H1 (cell line): ENCODE data around the gene WDR7. TPM values are rescaled to one million over a fixed set of nuclear protein-coding genes. Genes with fewer than 3 reads are reported as not detected.

Source experiments
- CTCF ChIA-PET: fragments of 300-600 bp; sonication (Branson Sonifier 250); formaldehyde crosslinking; loops from one replicate; lab custom pipeline; 2021; ENCODE audit not compliant: partially characterized antibody; lab: Charles Lee
- POLR2A ChIA-PET: fragments of 300-600 bp; sonication (Branson Sonifier 250); formaldehyde crosslinking; loops from one replicate; lab custom pipeline; 2021; ENCODE audit warnings: inconsistent platforms; ENCODE audit not compliant: partially characterized antibody; lab: Charles Lee
- DNase-seq, 2 experiments: peaks; one replicate each; pipeline versions ENCODE4 v3.0.0 to v3.0.0-alpha.2; 2010 to 2022; ENCODE audit warnings: low spot score in 2 of 2, low read depth in 1 of 2, mixed read lengths in 1 of 2
- FAIRE-seq: peaks from 2 replicates; lab custom pipeline; 2011; peaks lifted over from hg19 to GRCh38; lab: Jason Lieb, UNC
- H2AFZ ChIP-seq: 2 replicates; pipeline ENCODE4 v1.8.1; 2012; ENCODE audit warnings: low read length, inconsistent platforms
- H2AK5ac ChIP-seq: 2 replicates; pipeline ENCODE4 v1.6.1; 2013; ENCODE audit warnings: low read depth, low read length
- H2BK120ac ChIP-seq: replicated peaks from 2 replicates; pipeline ENCODE3; 2013; ENCODE audit warnings: low read depth, low read length, inconsistent platforms
- H2BK12ac ChIP-seq: 2 replicates; pipeline ENCODE4 v1.6.1; 2013; ENCODE audit warnings: low read depth, low read length
- H2BK15ac ChIP-seq: 2 replicates; pipeline ENCODE4 v1.6.1; 2013; ENCODE audit warnings: low read length
- H2BK20ac ChIP-seq: 2 replicates; pipeline ENCODE4 v1.6.1; 2013; ENCODE audit warnings: low read length
- H2BK5ac ChIP-seq: 2 replicates; pipeline ENCODE4 v1.6.1; 2013; ENCODE audit warnings: low read depth, low read length
- H3K14ac ChIP-seq: 2 replicates; pipeline ENCODE4 v1.6.1; 2013; ENCODE audit warnings: inconsistent platforms; ENCODE audit not compliant: insufficient read length
- H3K18ac ChIP-seq: 2 replicates; pipeline ENCODE4 v1.6.1; 2013; ENCODE audit warnings: low read length; ENCODE audit errors: extremely low read depth
- H3K23ac ChIP-seq: 2 replicates; pipeline ENCODE4 v1.6.1; 2013; ENCODE audit warnings: inconsistent platforms; ENCODE audit not compliant: insufficient read length
- H3K23me2 ChIP-seq: 2 replicates; pipeline ENCODE4 v1.6.1; 2013; ENCODE audit warnings: low read depth, low read length
- H3K27ac ChIP-seq: 2 replicates; pipeline ENCODE4 v1.6.1; 2011; ENCODE audit warnings: low read depth, low read length, inconsistent platforms
- H3K27me3 ChIP-seq, 4 experiments: replicated peaks in 1 of 4; 1 replicate in 1 of 4; 2 replicates in 3 of 4; pipeline versions ENCODE4 v1.6.1 to v1.8.1; 2011 to 2013; ENCODE audit warnings: low read length in 3 of 4, mild to moderate bottlenecking in 3 of 4, inconsistent platforms in 2 of 4, mixed read lengths in 2 of 4, moderate library complexity in 1 of 4; ENCODE audit not compliant: control insufficient read depth in 3 of 4, insufficient read depth in 3 of 4; ENCODE audit errors: extremely low read depth in 1 of 4
- H3K36me3 ChIP-seq, 4 experiments: 2 replicates each; pipeline versions ENCODE4 v1.6.1 to v1.8.1; 2011 to 2013; ENCODE audit warnings: mild to moderate bottlenecking in 4 of 4, low read length in 3 of 4, moderate library complexity in 2 of 4, control low read depth in 1 of 4, inconsistent platforms in 1 of 4; ENCODE audit not compliant: insufficient read depth in 4 of 4, control insufficient read depth in 2 of 4
- H3K4ac ChIP-seq: replicated peaks from 2 replicates; pipeline ENCODE3; 2013; ENCODE audit warnings: low read length, low read depth, mixed read lengths, inconsistent platforms; ENCODE audit not compliant: insufficient read length
- H3K4me1 ChIP-seq, 4 experiments: replicated peaks in 1 of 4; 1 replicate in 1 of 4; 2 replicates in 3 of 4; pipeline versions ENCODE4 v1.6.1 to v1.8.1; 2011 to 2013; ENCODE audit warnings: low read length in 3 of 4, inconsistent platforms in 2 of 4, mixed read lengths in 1 of 4; ENCODE audit not compliant: insufficient read depth in 4 of 4, control insufficient read depth in 3 of 4
- H3K4me2 ChIP-seq, 2 experiments: 2 replicates each; pipeline versions ENCODE4 v1.6.1 to v1.8.1; 2011 to 2013; ENCODE audit warnings: low read depth in 2 of 2, low read length in 2 of 2, control low read depth in 1 of 2, inconsistent platforms in 1 of 2, mild to moderate bottlenecking in 1 of 2; ENCODE audit not compliant: insufficient read depth in 1 of 2
- H3K4me3 ChIP-seq, 4 experiments: fragments of 200-600, 300-600 bp in 1 of 4; sonication (generic), shearing (Covaris generic), sonication (Bioruptor Twin) in 1 of 4; 2 replicates each; pipeline versions ENCODE4 v1.5.1 to v1.8.1; 2011 to 2016; ENCODE audit warnings: low read length in 4 of 4, low read depth in 3 of 4, control low read depth in 2 of 4, inconsistent platforms in 2 of 4, mild to moderate bottlenecking in 2 of 4, mixed read lengths in 1 of 4, moderate library complexity in 1 of 4; ENCODE audit not compliant: insufficient read depth in 2 of 4; ENCODE audit errors: extremely low read depth in 1 of 4
- H3K56ac ChIP-seq: replicated peaks from 2 replicates; pipeline ENCODE3; 2013; ENCODE audit warnings: low read depth, mild to moderate bottlenecking, mixed read lengths, low read length, inconsistent platforms; ENCODE audit not compliant: insufficient read length
- H3K79me1 ChIP-seq: 2 replicates; pipeline ENCODE4 v1.6.1; 2013; ENCODE audit warnings: low read depth, low read length, control low read depth
- H3K79me2 ChIP-seq, 2 experiments: 2 replicates each; pipeline versions ENCODE4 v1.6.1 to v1.8.1; 2012 to 2013; ENCODE audit warnings: low read length in 2 of 2, mild to moderate bottlenecking in 2 of 2, inconsistent platforms in 1 of 2; ENCODE audit not compliant: insufficient read depth in 2 of 2, control insufficient read depth in 1 of 2
- H3K9ac ChIP-seq, 4 experiments: replicated peaks in 1 of 4; 1 replicate in 1 of 4; 2 replicates in 3 of 4; pipeline versions ENCODE4 v1.6.1 to v1.8.1; 2011 to 2013; ENCODE audit warnings: low read depth in 3 of 4, low read length in 3 of 4, control low read depth in 2 of 4, mild to moderate bottlenecking in 2 of 4, moderate library complexity in 2 of 4, inconsistent platforms in 1 of 4; ENCODE audit errors: extremely low read depth in 1 of 4
- H3K9me3 ChIP-seq, 2 experiments: 2 replicates each; pipeline versions ENCODE4 v1.6.1 to v1.8.1; 2012 to 2013; ENCODE audit warnings: mild to moderate bottlenecking in 2 of 2, moderate library complexity in 2 of 2, control low read depth in 1 of 2, inconsistent platforms in 1 of 2, low read depth in 1 of 2, low read length in 1 of 2, mixed read lengths in 1 of 2; ENCODE audit not compliant: insufficient read depth in 2 of 2
- H4K20me1 ChIP-seq, 2 experiments: replicated peaks in 1 of 2; 2 replicates each; pipeline versions ENCODE3 to v1.8.1; 2011 to 2013; ENCODE audit warnings: inconsistent platforms in 2 of 2, low read length in 2 of 2, mild to moderate bottlenecking in 1 of 2; ENCODE audit not compliant: insufficient read depth in 2 of 2, control insufficient read depth in 1 of 2
- H4K5ac ChIP-seq: 2 replicates; pipeline ENCODE4 v1.6.1; 2013; ENCODE audit warnings: low read length, low read depth, mixed read lengths, inconsistent platforms; ENCODE audit not compliant: insufficient read length
- H4K8ac ChIP-seq: 2 replicates; pipeline ENCODE4 v1.8.0; 2013; ENCODE audit warnings: mild to moderate bottlenecking, moderate library complexity, low read length, inconsistent platforms; ENCODE audit not compliant: insufficient read depth; ENCODE audit errors: extremely low read depth
- H4K91ac ChIP-seq: replicated peaks from 2 replicates; pipeline ENCODE3; 2013; ENCODE audit warnings: low read length, mixed read lengths, inconsistent platforms; ENCODE audit not compliant: insufficient read length
- CEBPB ChIP-seq: IDR thresholded peaks from 2 replicates; pipeline ENCODE4 v1.6.1; 2012; ENCODE audit warnings: low read depth, low read length
- EP300 ChIP-seq, 2 experiments: IDR thresholded peaks; 1 replicate in 1 of 2; 2 replicates in 1 of 2; pipeline ENCODE4 v1.6.1; 2011 to 2012; ENCODE audit warnings: low read depth in 2 of 2, low read length in 2 of 2, mild to moderate bottlenecking in 2 of 2, borderline replicate concordance in 1 of 2, inconsistent platforms in 1 of 2, moderate library complexity in 1 of 2
- FOSL1 ChIP-seq: IDR thresholded peaks from 2 replicates; pipeline ENCODE4 v1.6.1; 2011; ENCODE audit warnings: mild to moderate bottlenecking, low read depth, low read length, moderate library complexity; ENCODE audit not compliant: insufficient read depth
- HDAC6 ChIP-seq: IDR thresholded peaks from one replicate; pipeline ENCODE4 v1.7.1; 2012; ENCODE audit warnings: low read depth, mild to moderate bottlenecking, inconsistent platforms, low read length, moderate library complexity
- MAX ChIP-seq: IDR thresholded peaks from 2 replicates; pipeline ENCODE4 v1.6.1; 2012; ENCODE audit warnings: inconsistent platforms
- RBBP5 ChIP-seq: IDR thresholded peaks from 2 replicates; pipeline ENCODE4 v1.7.1; 2012; ENCODE audit warnings: low read depth, mild to moderate bottlenecking, inconsistent platforms, low read length, moderate library complexity, borderline replicate concordance
- SIRT6 ChIP-seq: IDR thresholded peaks from one replicate; pipeline ENCODE4 v1.7.1; 2012; ENCODE audit warnings: low read length, inconsistent platforms
- SP4 ChIP-seq: IDR thresholded peaks from 2 replicates; pipeline ENCODE4 v1.6.1; 2012; ENCODE audit warnings: low read length, inconsistent platforms
- USF2 ChIP-seq: IDR thresholded peaks from 2 replicates; pipeline ENCODE4 v1.6.1; 2011; ENCODE audit warnings: low read length, improper control_type of control experiment
- YY1 ChIP-seq: IDR thresholded peaks from 2 replicates; pipeline ENCODE4 v1.6.1; 2011; ENCODE audit warnings: low read depth, mild to moderate bottlenecking, low read length
- WGBS, 2 experiments: shearing (Covaris generic) in 1 of 2; methylation state at CpG; one replicate each; pipeline versions ENCODE4 v1.1.6 to v1.1.7; 2013 to 2015; ENCODE audit warnings: low lambda C conversion rate in 2 of 2, mixed read lengths in 2 of 2, inconsistent platforms in 1 of 2, low coverage in 1 of 2, missing lambda C conversion rate in 1 of 2; ENCODE audit not compliant: insufficient replicate concordance in 2 of 2, insufficient coverage in 1 of 2, insufficient read length in 1 of 2; ENCODE audit errors: extremely low coverage in 1 of 2, missing lambda C conversion rate in 1 of 2; 5-methylcytosine and 5-hydroxymethylcytosine counted together
- polyA plus RNA-seq, 7 experiments: library from polyadenylated mRNA; depleted of rRNA in 3 of 7; stranded (reverse) in 5 of 7; unstranded in 2 of 7; fragments of >200 nt in 5 of 7; fragments of 200-250 nt in 2 of 7; gene quantifications; 1 replicate in 5 of 7; 2 replicates in 1 of 7; 4 replicates in 1 of 7; pipeline versions ENCODE4 v1.2.1 to v1.2.3, GENCODE V29; 2011 to 2013; ENCODE audit warnings: missing spikeins in 2 of 7, mixed read lengths in 2 of 7
- total RNA-seq: library from RNA; stranded (reverse); fragmentation: NEBNext Ultra II Directional; extraction: Animal tissue kit (Norgen Biotek cat#: 25700); gene quantifications from 2 replicates; pipeline ENCODE4 v1.2.1, GENCODE V29; 2021

WDR7 gene
- total and polyA plus RNA-seq, 2 of the 8 experiments (the other 6 are each of a cell fraction or from before 2014, with no cell fraction given), result 5.5 to 15.2 TPM

DNA sequence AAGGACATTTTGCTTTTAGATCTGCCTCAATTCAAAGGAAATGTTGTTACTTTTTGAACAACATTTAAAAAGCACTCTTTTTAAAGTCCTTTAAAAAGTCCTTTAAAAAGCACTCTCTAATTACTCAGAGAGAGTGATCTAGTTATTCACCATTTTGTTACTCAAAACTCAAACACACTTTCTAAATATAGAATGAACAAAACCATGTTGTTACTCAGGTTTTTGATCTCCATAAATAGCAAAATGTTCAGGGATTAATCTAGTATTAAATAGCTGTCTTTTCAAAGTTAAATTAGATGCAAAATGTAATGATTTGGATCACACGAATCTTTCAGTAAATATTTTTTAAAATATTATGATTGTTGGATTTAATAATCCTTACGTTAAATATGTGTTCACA, 352.2 kb downstream of the WDR7 start:
- no peak overlapping the region for H2AFZ ChIP-seq

More for the DNA sequence above, 352.2 kb downstream of the WDR7 start:
- Histone ChIP-seq H3K4ac (no peak overlapping the region), H3K9me3 (no peaks in the 10 kb centered on the region), H3K9ac (no peak overlapping the region), H2BK5ac (no peak overlapping the region), H3K18ac (no peak overlapping the region), H3K23me2 (no peaks in the 10 kb centered on the region; the same call in 1 of the 2 replicates), H2BK120ac (no peak overlapping the region), H2BK15ac (no peak overlapping the region), H3K36me3 (no peaks in the 10 kb centered on the region), H2AK5ac (no peak overlapping the region), H4K5ac (no peak overlapping the region), H2BK12ac (no peak overlapping the region), H3K79me2 (no peaks in the 10 kb centered on the region), H2BK20ac (no peak overlapping the region), H3K4me2 (no peak overlapping the region), H4K91ac (no peak overlapping the region), H3K56ac (no peak overlapping the region), H3K79me1 (no peaks in the 10 kb centered on the region), H3K4me3 (no peak overlapping the region)
- 86% methylated on average over 2 of the region's 2 CpGs; no CpG with 5 or more reads in 1 of the 2 experiments for WGBS, 2 experiments
- ChIA-PET CTCF (interaction anchor here (0.6 to 2.5 kb wide), 2 partner anchors 97 to 214 kb away, joined by 3 to 8 read pairs; no protein-coding TSS in a partner anchor), POLR2A (interaction anchor here (1.1 kb wide), 1 partner anchor 11 kb away, joined by 3 read pairs; no protein-coding TSS in a partner anchor)
- TF ChIP-seq EP300 (IDR thresholded peaks at IDR 0.05; ENCODE audit: borderline replicate concordance in 1 of 2, low read depth in 2 of 2, low read length in 2 of 2), result no peak
- no peak for TF ChIP-seq HDAC6
- no peak for TF ChIP-seq RBBP5
- no peak for TF ChIP-seq MAX
- no peak for TF ChIP-seq SP4
- TF ChIP-seq USF2, result no peak
- no peak for TF ChIP-seq SIRT6
- TF ChIP-seq FOSL1, result no peak
- no peak for TF ChIP-seq CEBPB
- TF ChIP-seq YY1, result no peak
- TF ChIP-seq, all 59 proteins: peak for 0
- Histone ChIP-seq H4K20me1 (no peaks in the 10 kb centered on the region), H3K4me1 (no peaks in the 10 kb centered on the region), H3K27ac (no peak overlapping the region), H4K8ac (no peak overlapping the region), H3K14ac (no peak overlapping the region), H3K23ac (no peak overlapping the region), H3K27me3 (no peaks in the 10 kb centered on the region)
- DNase-seq, result no peak
- FAIRE-seq, result no peak
